ENCODE results near the gene GPR156. TPM values are rescaled to one million over a fixed set of nuclear protein-coding genes. Genes with fewer than 3 reads are reported as not detected.

The GPR156 gene
- total RNA-seq, 4 donors from 2014 or later, result 0.21 to 2.1 (median 0.50) TPM

DNA sequence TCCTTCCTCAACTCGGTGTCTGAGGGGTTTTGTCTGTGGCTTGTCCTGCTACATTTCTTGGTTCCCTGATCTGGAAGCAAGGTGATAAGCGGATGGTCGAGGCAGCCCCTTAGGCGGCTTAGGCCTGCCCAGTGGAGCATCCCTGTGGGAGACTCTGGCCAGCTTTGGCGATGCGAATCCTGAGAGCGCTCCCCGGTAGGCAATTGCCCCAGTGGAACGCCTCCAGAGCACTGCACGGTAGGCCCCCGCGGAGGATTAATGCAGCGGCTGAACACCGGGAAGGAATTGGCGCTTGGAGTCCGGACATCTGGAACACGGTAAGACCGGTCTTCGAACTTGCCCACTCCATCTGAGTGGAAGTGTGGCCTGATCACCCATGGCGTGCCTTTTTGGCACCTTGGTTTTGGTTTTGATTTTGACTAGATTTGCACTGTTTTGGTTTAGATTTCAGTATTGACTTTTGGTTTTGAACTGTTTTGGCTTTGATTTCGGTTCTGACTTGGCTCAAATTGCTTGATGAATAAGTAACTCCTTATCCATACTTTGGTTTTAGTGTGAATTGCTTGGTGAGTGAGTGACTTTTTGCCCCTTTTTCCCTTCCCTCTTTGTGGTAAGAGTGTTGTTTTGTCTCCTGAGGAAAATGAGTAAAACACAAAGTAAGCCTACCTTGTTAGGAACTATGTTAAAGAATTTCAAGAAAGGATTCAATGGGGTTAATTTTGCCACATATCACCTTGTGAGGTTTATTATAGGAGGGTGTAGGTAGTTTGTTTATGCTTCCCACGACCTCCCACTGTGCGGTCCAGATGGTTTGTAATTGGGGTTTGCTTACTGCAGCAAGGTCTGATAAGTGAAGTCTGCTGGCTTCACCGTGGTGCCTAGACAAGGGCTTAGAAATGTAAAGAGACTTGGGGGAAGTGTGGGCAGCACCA lies 27.1 kb upstream of the GPR156 start:
- Histone ChIP-seq H3K27me3 (no peaks in the 10 kb centered on the region), H3K4me3 (no peak overlapping the region), H3K9me3 (peaks cover 0 to 14% (median 2%) of the 10 kb centered on the region in 4 donors), H3K4me1 (no peaks in the 10 kb centered on the region), H3K36me3 (peaks cover 0 to 20% (median 0%) of the 10 kb centered on the region in 3 donors), H3K27ac (no peak overlapping the region)
- no peak for DNase-seq (ENCODE audit: low spot score in 2 of 2)
- WGBS, 2 donors, result 93% methylated on average over 23 to 24 of the region's 24 CpGs
- TF ChIP-seq EP300 (IDR thresholded peaks at IDR 0.05), result no peak
- TF ChIP-seq, protein P1, sequence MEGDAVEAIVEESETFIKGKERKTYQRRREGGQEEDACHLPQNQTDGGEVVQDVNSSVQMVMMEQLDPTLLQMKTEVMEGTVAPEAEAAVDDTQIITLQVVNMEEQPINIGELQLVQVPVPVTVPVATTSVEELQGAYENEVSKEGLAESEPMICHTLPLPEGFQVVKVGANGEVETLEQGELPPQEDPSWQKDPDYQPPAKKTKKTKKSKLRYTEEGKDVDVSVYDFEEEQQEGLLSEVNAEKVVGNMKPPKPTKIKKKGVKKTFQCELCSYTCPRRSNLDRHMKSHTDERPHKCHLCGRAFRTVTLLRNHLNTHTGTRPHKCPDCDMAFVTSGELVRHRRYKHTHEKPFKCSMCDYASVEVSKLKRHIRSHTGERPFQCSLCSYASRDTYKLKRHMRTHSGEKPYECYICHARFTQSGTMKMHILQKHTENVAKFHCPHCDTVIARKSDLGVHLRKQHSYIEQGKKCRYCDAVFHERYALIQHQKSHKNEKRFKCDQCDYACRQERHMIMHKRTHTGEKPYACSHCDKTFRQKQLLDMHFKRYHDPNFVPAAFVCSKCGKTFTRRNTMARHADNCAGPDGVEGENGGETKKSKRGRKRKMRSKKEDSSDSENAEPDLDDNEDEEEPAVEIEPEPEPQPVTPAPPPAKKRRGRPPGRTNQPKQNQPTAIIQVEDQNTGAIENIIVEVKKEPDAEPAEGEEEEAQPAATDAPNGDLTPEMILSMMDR (IDR thresholded peaks at IDR 0.05), result no peak
- no peak for TF ChIP-seq POLR2A (IDR thresholded peaks at IDR 0.05)

DNA sequence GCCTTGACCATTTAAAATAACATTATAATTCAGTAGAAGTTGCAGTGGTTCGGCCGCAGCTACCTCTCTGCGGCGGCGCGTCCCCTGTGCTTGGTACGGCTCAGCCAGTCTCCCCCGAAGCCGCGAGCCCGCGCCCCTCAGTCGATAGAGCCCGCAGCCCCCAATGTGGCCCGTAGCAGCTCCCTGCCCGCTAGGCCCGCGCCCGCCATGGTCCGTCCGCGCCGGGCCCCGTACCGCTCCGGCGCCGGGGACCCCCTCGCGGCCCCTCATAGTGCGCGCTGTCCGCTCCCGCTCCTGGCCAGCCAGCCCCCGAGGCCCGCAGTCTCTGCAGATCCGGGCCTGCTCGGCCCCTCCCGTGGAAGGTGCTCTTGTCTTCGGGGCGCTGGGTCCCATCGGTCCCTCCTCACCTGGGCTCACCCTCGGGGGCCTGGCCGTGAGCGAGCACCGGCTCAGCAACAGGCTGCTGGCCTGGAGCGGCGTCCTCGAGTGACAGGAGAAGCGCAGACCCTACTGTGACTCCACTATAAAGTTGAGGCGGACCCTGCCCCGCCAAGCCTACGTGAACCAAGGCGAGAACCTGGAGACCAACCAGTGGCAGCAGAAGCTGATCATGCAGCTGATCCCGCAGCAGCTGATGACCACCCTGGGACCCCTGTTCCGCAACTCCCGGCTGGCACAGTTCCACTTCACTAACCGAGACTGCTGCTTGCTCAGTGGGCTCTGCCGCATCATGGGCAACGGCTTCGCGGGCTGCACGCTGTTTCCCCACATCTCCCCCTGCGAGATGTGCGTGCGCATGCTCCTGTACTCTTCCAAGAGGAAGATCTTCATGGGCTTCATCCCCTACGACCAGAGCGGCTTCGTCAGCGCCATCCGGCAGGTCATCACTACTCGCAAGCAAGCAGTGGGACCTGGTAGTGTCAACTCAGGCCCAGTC lies 21.8 kb upstream of the GPR156 start:
- Histone ChIP-seq H3K4me3 (no peak overlapping the region), H3K4me1 (no peaks in the 10 kb centered on the region), H3K27ac (no peak overlapping the region), H3K36me3 (peaks cover 0 to 3% (median 0%) of the 10 kb centered on the region in 3 donors), H3K9me3 (peaks cover 0 to 5% (median 0%) of the 10 kb centered on the region in 4 donors), H3K27me3 (no peaks in the 10 kb centered on the region)
- 61 to 82% methylated on average over 43 to 48 of the region's 72 CpGs for WGBS, 2 donors
- no peak for DNase-seq (ENCODE audit: low spot score in 2 of 2)
- TF ChIP-seq POLR2A (IDR thresholded peaks at IDR 0.05) (no peak), EP300 (IDR thresholded peaks at IDR 0.05) (no peak)
- TF ChIP-seq, protein P1 (IDR thresholded peaks at IDR 0.05), result no peak

DNA sequence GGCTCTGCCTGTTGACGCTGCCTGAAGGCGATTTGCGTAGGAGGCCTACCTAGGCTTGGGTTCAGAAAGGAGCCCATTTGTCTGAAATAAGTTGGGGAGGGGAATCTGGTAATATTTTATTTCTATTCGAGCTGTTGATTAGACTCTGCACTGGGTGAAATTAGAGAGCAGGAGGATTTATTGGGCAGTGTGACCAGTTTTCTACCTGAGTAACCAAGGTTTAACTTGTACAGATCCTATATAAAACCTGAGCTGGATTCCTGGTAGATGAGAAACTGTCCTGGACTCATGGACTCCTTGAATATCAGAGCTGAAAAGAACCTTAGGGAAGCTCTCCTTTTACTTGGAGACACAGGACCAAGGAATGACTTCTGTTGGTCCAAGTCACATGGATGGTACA lies 19.6 kb upstream of the GPR156 start:
- H3K4me3 ChIP-seq, result no peak overlapping the region
- DNase-seq (ENCODE audit: low spot score in 2 of 2), result no peak
- H3K4me1 ChIP-seq, result no peaks in the 10 kb centered on the region
- 93 to 95% methylated on average over 4 of the region's 4 CpGs for WGBS, 2 donors
- H3K36me3 ChIP-seq, result no peaks in the 10 kb centered on the region
- TF ChIP-seq, protein P1 (IDR thresholded peaks at IDR 0.05), result no peak
- TF ChIP-seq EP300 (IDR thresholded peaks at IDR 0.05), result no peak
- TF ChIP-seq POLR2A (IDR thresholded peaks at IDR 0.05), result no peak
- H3K9me3 ChIP-seq, result peaks cover 0 to 5% (median 0%) of the 10 kb centered on the region in 4 donors
- H3K27ac ChIP-seq, result no peak overlapping the region
- no peaks in the 10 kb centered on the region for H3K27me3 ChIP-seq

DNA sequence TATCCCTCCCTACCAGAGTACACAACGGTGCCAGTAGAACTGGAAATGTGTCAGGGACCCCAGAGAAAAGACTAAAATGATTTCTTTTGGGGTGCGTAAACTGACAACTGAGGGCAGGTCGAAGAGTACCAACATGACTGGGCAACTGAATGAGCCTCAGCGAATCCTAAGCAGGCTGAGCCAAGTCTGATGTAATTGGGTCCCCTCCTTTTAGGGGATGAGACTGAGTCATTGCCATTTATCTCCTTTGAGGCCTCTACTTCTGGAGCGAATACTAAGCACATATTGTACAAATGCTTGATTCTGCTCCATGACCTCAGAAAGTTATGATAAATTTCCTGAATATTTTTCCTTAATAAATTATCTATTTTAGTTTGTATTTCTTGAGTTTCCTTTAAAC lies 17.3 kb upstream of the GPR156 start:
- Histone ChIP-seq H3K4me3 (no peak overlapping the region), H3K36me3 (no peaks in the 10 kb centered on the region), H3K9me3 (peaks cover 0 to 5% (median 0%) of the 10 kb centered on the region in 4 donors), H3K27me3 (no peaks in the 10 kb centered on the region), H3K27ac (no peak overlapping the region), H3K4me1 (no peaks in the 10 kb centered on the region)
- 65 to 79% methylated on average over 5 of the region's 5 CpGs for WGBS, 2 donors
- no peak for DNase-seq (ENCODE audit: low spot score in 2 of 2)
- TF ChIP-seq POLR2A (IDR thresholded peaks at IDR 0.05) (no peak), EP300 (IDR thresholded peaks at IDR 0.05) (no peak)
- TF ChIP-seq, protein P1 (IDR thresholded peaks at IDR 0.05), result no peak

Measured in tibial nerve (tissue), 4 donors.